Endodermal cell (in vitro differentiated cells): ENCODE measurements around the gene TSSK6. TPM values are rescaled to one million over a fixed set of nuclear protein-coding genes. Genes with fewer than 3 reads are reported as not detected.

ENCODE experiments used
- DNase-seq: peaks from one replicate; pipeline ENCODE4 v3.0.0-alpha.2; 2017
- H3K27ac ChIP-seq: 2 replicates; pipeline ENCODE4 v1.5.1; 2013; ENCODE audit warnings: mild to moderate bottlenecking, low read depth, low read length, moderate library complexity
- H3K27me3 ChIP-seq: 2 replicates; pipeline ENCODE4 v1.6.1; 2013; ENCODE audit warnings: mild to moderate bottlenecking, low read length, moderate library complexity; ENCODE audit not compliant: insufficient read depth, control insufficient read depth, poor library complexity, severe bottlenecking
- H3K36me3 ChIP-seq: 2 replicates; pipeline ENCODE4 v1.7.0; 2013; ENCODE audit warnings: mild to moderate bottlenecking, low read length, moderate library complexity; ENCODE audit not compliant: control insufficient read depth, insufficient read depth
- H3K4me1 ChIP-seq: one replicate; pipeline ENCODE4 v1.7.0; 2013; ENCODE audit warnings: low read length; ENCODE audit not compliant: control insufficient read depth, insufficient read depth
- H3K4me3 ChIP-seq: 2 replicates; pipeline ENCODE4 v1.5.1; 2013; ENCODE audit warnings: mild to moderate bottlenecking, low read length, moderate library complexity
- H3K9ac ChIP-seq: 2 replicates; pipeline ENCODE4 v1.6.1; 2013; ENCODE audit warnings: mild to moderate bottlenecking, low read length, moderate library complexity; ENCODE audit not compliant: poor library complexity, severe bottlenecking; ENCODE audit errors: extremely low read depth
- H3K9me3 ChIP-seq: 2 replicates; pipeline ENCODE4 v1.6.1; 2013; ENCODE audit warnings: mild to moderate bottlenecking, low read length, moderate library complexity; ENCODE audit not compliant: control insufficient read depth
- H3K27ac Mint-ChIP-seq: 2 replicates; pipeline ENCODE4 v1.8.0; 2020; ENCODE audit warnings: mixed read lengths
- H3K27me3 Mint-ChIP-seq: 2 replicates; pipeline ENCODE4 v1.8.0; 2021; ENCODE audit warnings: mild to moderate bottlenecking, mixed read lengths; ENCODE audit not compliant: insufficient read depth
- H3K36me3 Mint-ChIP-seq: 2 replicates; pipeline ENCODE4 v1.8.0; 2020; ENCODE audit warnings: low read depth, mixed read lengths
- H3K4me1 Mint-ChIP-seq: 2 replicates; pipeline ENCODE4 v1.8.0; 2020; ENCODE audit warnings: mixed read lengths
- H3K4me3 Mint-ChIP-seq: 2 replicates; pipeline ENCODE4 v1.8.0; 2020; ENCODE audit warnings: mild to moderate bottlenecking, moderate library complexity, mixed read lengths
- H3K9me3 Mint-ChIP-seq: 2 replicates; pipeline ENCODE4 v1.8.0; 2020; ENCODE audit warnings: mild to moderate bottlenecking, mixed read lengths
- WGBS, 2 experiments: methylation state at CpG; one replicate each; pipeline versions ENCODE4 v1.1.5 to v1.1.7; 2013; ENCODE audit warnings: missing lambda C conversion rate in 2 of 2, mixed read lengths in 1 of 2; ENCODE audit not compliant: insufficient coverage in 1 of 2, insufficient read length in 1 of 2; 5-methylcytosine and 5-hydroxymethylcytosine counted together
- total RNA-seq, 2 donors: library from RNA; stranded (reverse); fragmentation: NEBNext Ultra II Directional in 1 of 2; extraction: Animal tissue kit (Norgen Biotek cat#: 25700) in 1 of 2; gene quantifications; 2 replicates in 1 of 2; 3 replicates in 1 of 2; pipeline ENCODE4 v1.2.1, GENCODE V29; 2021
- TF ChIP-seq, protein P1 (sequence below): fragments of 200-600 bp; sonication (generic); conservative IDR thresholded peaks from 2 replicates; pipeline ENCODE4 v1.5.0; 2021; ENCODE audit warnings: antibody characterized with exemption, mild to moderate bottlenecking

TSSK6 gene
- total RNA-seq, 2 donors from 2014 or later = 2.9 to 5.0 TPM

GRCh38 chr19:19487950-19488874 lies 27.1 kb downstream of the TSSK6 start:
- Histone ChIP-seq H3K27ac (peak overlapping the region; percentile 94), H3K9ac (peak overlapping the region; percentile 58), H3K27me3 (no peaks in the 10 kb centered on the region), H3K36me3 (peaks cover 16% of the 10 kb centered on the region), H3K4me1 (peaks cover 13% of the 10 kb centered on the region), H3K9me3 (no peaks in the 10 kb centered on the region), H3K4me3 (no peak overlapping the region)
- H3K36me3 Mint-ChIP-seq = peaks cover 20% of the 10 kb centered on the region
- peak; percentile 66 for DNase-seq
- 77 to 87% methylated on average over 17 to 20 of the region's 20 CpGs for WGBS, 2 experiments
- H3K4me1 Mint-ChIP-seq = peaks cover 39% of the 10 kb centered on the region
- TF ChIP-seq, protein P1, sequence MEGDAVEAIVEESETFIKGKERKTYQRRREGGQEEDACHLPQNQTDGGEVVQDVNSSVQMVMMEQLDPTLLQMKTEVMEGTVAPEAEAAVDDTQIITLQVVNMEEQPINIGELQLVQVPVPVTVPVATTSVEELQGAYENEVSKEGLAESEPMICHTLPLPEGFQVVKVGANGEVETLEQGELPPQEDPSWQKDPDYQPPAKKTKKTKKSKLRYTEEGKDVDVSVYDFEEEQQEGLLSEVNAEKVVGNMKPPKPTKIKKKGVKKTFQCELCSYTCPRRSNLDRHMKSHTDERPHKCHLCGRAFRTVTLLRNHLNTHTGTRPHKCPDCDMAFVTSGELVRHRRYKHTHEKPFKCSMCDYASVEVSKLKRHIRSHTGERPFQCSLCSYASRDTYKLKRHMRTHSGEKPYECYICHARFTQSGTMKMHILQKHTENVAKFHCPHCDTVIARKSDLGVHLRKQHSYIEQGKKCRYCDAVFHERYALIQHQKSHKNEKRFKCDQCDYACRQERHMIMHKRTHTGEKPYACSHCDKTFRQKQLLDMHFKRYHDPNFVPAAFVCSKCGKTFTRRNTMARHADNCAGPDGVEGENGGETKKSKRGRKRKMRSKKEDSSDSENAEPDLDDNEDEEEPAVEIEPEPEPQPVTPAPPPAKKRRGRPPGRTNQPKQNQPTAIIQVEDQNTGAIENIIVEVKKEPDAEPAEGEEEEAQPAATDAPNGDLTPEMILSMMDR = no peak
- H3K4me3 Mint-ChIP-seq = no peak overlapping the region
- H3K27ac Mint-ChIP-seq = peak overlapping the region; percentile 96
- no peaks in the 10 kb centered on the region for H3K9me3 Mint-ChIP-seq
- H3K27me3 Mint-ChIP-seq = no peaks in the 10 kb centered on the region

- Mint-ChIP-seq H3K36me3 (peaks cover 18% of the 10 kb centered on the region), H3K27me3 (no peaks in the 10 kb centered on the region), H3K9me3 (no peaks in the 10 kb centered on the region), H3K4me1 (peaks cover 39% of the 10 kb centered on the region), H3K4me3 (no peak overlapping the region), H3K27ac (peak overlapping the region; percentile 96)
- peaks cover 18% of the 10 kb centered on the region for H3K36me3 ChIP-seq
- DNase-seq = no peak
- H3K9ac ChIP-seq = no peak overlapping the region
- no peak overlapping the region for H3K4me3 ChIP-seq
- H3K9me3 ChIP-seq = no peaks in the 10 kb centered on the region
- TF ChIP-seq, protein P1 = no peak
- no peaks in the 10 kb centered on the region for H3K27me3 ChIP-seq
- 94 to 100% methylated on average over 1 to 9 of the region's 9 CpGs for WGBS, 2 experiments
- H3K4me1 ChIP-seq = peaks cover 13% of the 10 kb centered on the region
- H3K27ac ChIP-seq = peak overlapping the region; percentile 94
Measured at GRCh38 chr19:19487077-19487949, 28.0 kb downstream of the TSSK6 start.

- TF ChIP-seq, protein P1 = no peak
- no peak overlapping the region for H3K4me3 ChIP-seq
- WGBS, 2 experiments = 90 to 91% methylated on average over 10 to 15 of the region's 15 CpGs
- Mint-ChIP-seq H3K4me1 (peaks cover 39% of the 10 kb centered on the region), H3K9me3 (no peaks in the 10 kb centered on the region), H3K27me3 (no peaks in the 10 kb centered on the region), H3K27ac (peak overlapping the region; percentile 61), H3K4me3 (no peak overlapping the region), H3K36me3 (peaks cover 16% of the 10 kb centered on the region)
- no peak for DNase-seq
- H3K4me1 ChIP-seq = peaks cover 13% of the 10 kb centered on the region
- H3K36me3 ChIP-seq = peaks cover 22% of the 10 kb centered on the region
- H3K27me3 ChIP-seq = no peaks in the 10 kb centered on the region
- H3K27ac ChIP-seq = peak overlapping the region; percentile 57
- no peak overlapping the region for H3K9ac ChIP-seq
- no peaks in the 10 kb centered on the region for H3K9me3 ChIP-seq
Measured at GRCh38 chr19:19486343-19487076, 28.8 kb downstream of the TSSK6 start.
